ENCODE results near the gene MYL2.

- no peak for TF ChIP-seq REST (IDR thresholded peaks at IDR 0.05; ENCODE audit: unreplicated experiment)
- TF ChIP-seq CTCF (conservative IDR thresholded peaks at IDR 0.05; ENCODE audit: low read depth in 2 of 2) = no peak
- no peak for TF ChIP-seq EZH2phosphoT487 (IDR thresholded peaks at IDR 0.05; ENCODE audit: unreplicated experiment)
- TF ChIP-seq EZH2 (IDR thresholded peaks at IDR 0.05; ENCODE audit: low read depth, unreplicated experiment) = no peak
- TF ChIP-seq POLR2AphosphoS5 (IDR thresholded peaks at IDR 0.05; ENCODE audit: low read depth) = no peak
- no peak for TF ChIP-seq ZNF114 (CRISPR knock-in tag; IDR thresholded peaks at IDR 0.05)
- no peak for TF ChIP-seq JUNB (IDR thresholded peaks at IDR 0.05; ENCODE audit: unreplicated experiment)
- TF ChIP-seq CREB1 (CRISPR knock-in tag; IDR thresholded peaks at IDR 0.05; ENCODE audit: low read depth) = no peak
- no peak for TF ChIP-seq ZNF331 (CRISPR knock-in tag; IDR thresholded peaks at IDR 0.05; ENCODE audit: low read depth)
- no peak for TF ChIP-seq NANOG (IDR thresholded peaks at IDR 0.05; ENCODE audit: borderline replicate concordance)
- TF ChIP-seq ETS1 (IDR thresholded peaks at IDR 0.05) = no peak
These were observed 46.0 kb downstream of the MYL2 start for GRCh38 chr12:110874351-110874750.
